ENCODE measurements around the gene SUSD4. TPM values are rescaled to one million over a fixed set of nuclear protein-coding genes. Genes with fewer than 3 reads are reported as not detected.
"Not testable (repeated sequence)": the region's sequence is repeated elsewhere in the genome, so short reads cannot be mapped to it uniquely, and the experiment has no call there.

SUSD4 gene
- total RNA-seq, 4 donors from 2014 or later = 1.1 to 3.3 (median 1.8) TPM

DNA sequence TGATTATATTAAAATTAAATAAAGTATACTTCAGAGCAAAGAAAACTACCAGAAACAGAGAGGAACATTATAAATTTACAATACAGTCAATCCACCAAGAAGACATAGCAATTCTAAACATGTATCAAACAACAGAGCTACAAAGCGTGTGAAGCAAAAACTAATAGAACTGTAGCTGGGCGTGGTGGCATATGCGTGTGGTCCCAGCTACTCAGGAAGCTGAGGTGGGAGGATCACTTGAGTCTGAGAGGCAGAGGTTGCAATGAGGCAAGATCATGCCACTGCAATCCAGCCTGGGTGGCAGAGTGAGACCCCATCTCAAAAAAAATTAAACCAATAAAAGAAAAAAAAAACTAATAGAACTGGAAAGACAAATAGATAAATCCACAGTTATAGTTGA lies 41.5 kb upstream of the SUSD4 start:
- Histone ChIP-seq H3K27me3 (no peaks in the 10 kb centered on the region), H3K4me3 (no peak overlapping the region), H3K4me1 (peaks cover 0 to 10% (median 5%) of the 10 kb centered on the region in 4 donors), H3K9me3 (no peaks in the 10 kb centered on the region), H3K27ac (replicated peaks in 1 of 4) (no peak overlapping the region), H3K36me3 (no peaks in the 10 kb centered on the region)
- intact Hi-C loops (cut with DNase I) = no loop called here
- DNase-seq (ENCODE audit: extremely low spot score) = no peak
- TF ChIP-seq POLR2A (IDR thresholded peaks at IDR 0.05; ENCODE audit: low read depth) = no peak
- no peak for TF ChIP-seq CTCF (IDR thresholded peaks at IDR 0.05)
- no peak for TF ChIP-seq POLR2AphosphoS5 (IDR thresholded peaks at IDR 0.05)
- TF ChIP-seq EP300 (IDR thresholded peaks at IDR 0.05) = no peak
- WGBS = 83% methylated on average over 3 of the region's 3 CpGs

GRCh38 chr1:223403184-223403815 lies 39.3 kb upstream of the SUSD4 start:
- H3K4me1 ChIP-seq = peaks cover 0 to 10% (median 5%) of the 10 kb centered on the region in 4 donors
- DNase-seq (ENCODE audit: extremely low spot score) = no peak
- no peaks in the 10 kb centered on the region for H3K9me3 ChIP-seq
- 71% methylated on average over 3 of the region's 3 CpGs for WGBS
- no peak overlapping the region for H3K4me3 ChIP-seq
- no peaks in the 10 kb centered on the region for H3K27me3 ChIP-seq
- no peak overlapping the region for H3K27ac ChIP-seq (replicated peaks in 1 of 4)
- no peak for TF ChIP-seq CTCF (IDR thresholded peaks at IDR 0.05)
- TF ChIP-seq EP300 (IDR thresholded peaks at IDR 0.05) = no peak
- TF ChIP-seq POLR2AphosphoS5 (IDR thresholded peaks at IDR 0.05) = no peak
- no peak for TF ChIP-seq POLR2A (IDR thresholded peaks at IDR 0.05; ENCODE audit: low read depth)
- H3K36me3 ChIP-seq = no peaks in the 10 kb centered on the region
- intact Hi-C loops (cut with DNase I) = no loop called here

DNA sequence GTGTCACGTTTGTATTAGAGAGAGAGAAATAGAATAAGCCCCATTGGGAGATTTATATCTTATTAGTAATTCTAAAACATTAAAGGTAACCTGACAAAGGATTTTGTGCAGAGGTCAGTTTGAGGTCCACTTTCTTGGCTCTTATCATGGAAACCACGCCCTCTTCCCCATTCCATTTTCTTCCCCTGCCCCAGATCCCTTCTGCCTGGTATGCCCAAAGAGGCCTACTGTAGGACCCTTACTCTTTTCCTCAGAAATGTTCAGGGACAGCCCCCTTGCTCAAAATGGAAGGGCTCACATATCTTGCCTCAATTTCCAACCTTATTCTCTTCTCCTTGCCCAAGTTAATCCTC lies 38.8 kb upstream of the SUSD4 start:
- DNase-seq (ENCODE audit: extremely low spot score) = no peak
- Histone ChIP-seq H3K27ac (replicated peaks in 1 of 4) (no peak overlapping the region), H3K4me1 (peaks cover 0 to 10% (median 5%) of the 10 kb centered on the region in 4 donors), H3K4me3 (no peak overlapping the region), H3K9me3 (no peaks in the 10 kb centered on the region), H3K36me3 (no peaks in the 10 kb centered on the region), H3K27me3 (no peaks in the 10 kb centered on the region)
- no peak for TF ChIP-seq CTCF (IDR thresholded peaks at IDR 0.05)
- TF ChIP-seq EP300 (IDR thresholded peaks at IDR 0.05) = no peak
- no peak for TF ChIP-seq POLR2AphosphoS5 (IDR thresholded peaks at IDR 0.05)
- no peak for TF ChIP-seq POLR2A (IDR thresholded peaks at IDR 0.05; ENCODE audit: low read depth)
- WGBS = 72% methylated on average over 2 of the region's 2 CpGs
- intact Hi-C loops (cut with DNase I) = no loop called here

GRCh38 chr1:223401873-223402789 lies 38.2 kb upstream of the SUSD4 start:
- no peak for DNase-seq (ENCODE audit: extremely low spot score)
- intact Hi-C loops (cut with DNase I) = no loop called here
- Histone ChIP-seq H3K27me3 (no peaks in the 10 kb centered on the region), H3K36me3 (no peaks in the 10 kb centered on the region), H3K4me3 (no peak overlapping the region), H3K27ac (replicated peaks in 1 of 4) (no peak overlapping the region), H3K4me1 (peaks cover 0 to 10% (median 5%) of the 10 kb centered on the region in 4 donors), H3K9me3 (no peaks in the 10 kb centered on the region)
- TF ChIP-seq POLR2A (IDR thresholded peaks at IDR 0.05; ENCODE audit: low read depth) (no peak), EP300 (IDR thresholded peaks at IDR 0.05) (no peak)
- WGBS = 63% methylated on average over 2 of the region's 2 CpGs

GRCh38 chr1:223399393-223399792 lies 35.4 kb upstream of the SUSD4 start:
- whole genome bisulfite sequencing = no CpG with 5 or more reads among the region's 6 CpGs
- peaks cover 0 to 10% (median 5%) of the 10 kb centered on the region in 4 donors for H3K4me1 ChIP-seq
- H3K9me3 ChIP-seq; H3K4me3 ChIP-seq; DNase-seq (ENCODE audit: extremely low spot score); H3K27me3 ChIP-seq; H3K36me3 ChIP-seq; H3K27ac ChIP-seq (replicated peaks in 1 of 4); intact Hi-C loops (cut with DNase I): not testable (repeated sequence)
